PC-9 (cell line): ENCODE results near the gene PHACTR3. TPM values are rescaled to one million over a fixed set of nuclear protein-coding genes. Genes with fewer than 3 reads are reported as not detected.

ENCODE experiments used
- BruUV-seq: library from RNA; stranded (reverse); fragments of 400-500 nt; replicated peaks from 2 replicates; lab custom pipeline; 2021; lab: Mats Ljungman, UMichigan
- CTCF ChIA-PET: fragments of 300-600 bp; sonication (Branson Sonifier 250); formaldehyde crosslinking; loops from one replicate; lab custom pipeline; 2022; ENCODE audit warnings: antibody characterized with exemption; lab: Charles Lee
- POLR2A ChIA-PET: fragments of 300-600 bp; sonication (Branson Sonifier 250); formaldehyde crosslinking; loops from one replicate; lab custom pipeline; 2022; ENCODE audit warnings: antibody characterized with exemption; ENCODE audit not compliant: unreplicated experiment; lab: Charles Lee
- DNase-seq, 2 experiments: peaks; one replicate each; pipeline versions ENCODE4 v3.0.0 to v3.0.0-alpha.2; 2015 to 2022; ENCODE audit warnings: mixed read lengths in 1 of 2
- H2AFZ ChIP-seq: fragments of 200-600 bp; sonication (generic); 2 replicates; pipeline ENCODE4 v1.8.1; 2017; ENCODE audit warnings: antibody characterized with exemption
- H3F3A ChIP-seq: fragments of 200-600 bp; sonication (generic); 2 replicates; pipeline ENCODE4 v1.8.1; 2017; ENCODE audit warnings: antibody characterized with exemption, mild to moderate bottlenecking, low read depth; ENCODE audit not compliant: insufficient read depth
- H3K27ac ChIP-seq: fragments of 200-600 bp; sonication (generic); 2 replicates; pipeline ENCODE4 v1.6.1; 2016; ENCODE audit warnings: mixed run types
- H3K27me3 ChIP-seq: fragments of 200-600 bp; sonication (generic); 2 replicates; pipeline ENCODE4 v1.6.1; 2016; ENCODE audit warnings: low read depth, mixed run types; ENCODE audit not compliant: insufficient read depth
- H3K36me3 ChIP-seq: fragments of 200-600 bp; sonication (generic); 2 replicates; pipeline ENCODE4 v1.6.1; 2016; ENCODE audit warnings: low read depth, mixed run types
- H3K4me1 ChIP-seq: fragments of 200-600 bp; sonication (generic); replicated peaks from 2 replicates; pipeline ENCODE4 v1.6.1; 2016; ENCODE audit warnings: mixed run types; ENCODE audit not compliant: insufficient read depth
- H3K4me2 ChIP-seq: fragments of 200-600 bp; sonication (generic); 2 replicates; pipeline ENCODE4 v1.6.1; 2017; ENCODE audit warnings: mixed run types
- H3K4me3 ChIP-seq: fragments of 200-600 bp; sonication (generic); 2 replicates; pipeline ENCODE4 v1.6.1; 2016; ENCODE audit warnings: mixed run types
- H3K79me2 ChIP-seq: fragments of 200-600 bp; sonication (generic); 2 replicates; pipeline ENCODE4 v1.6.1; 2017; ENCODE audit warnings: low read depth, mixed run types
- H3K9me2 ChIP-seq: fragments of 200-600 bp; sonication (generic); 2 replicates; pipeline ENCODE4 v1.8.1; 2017; ENCODE audit warnings: mild to moderate bottlenecking; ENCODE audit not compliant: insufficient read depth
- H3K9me3 ChIP-seq: fragments of 200-600 bp; sonication (generic); 2 replicates; pipeline ENCODE4 v1.8.1; 2016; ENCODE audit warnings: low read depth; ENCODE audit not compliant: insufficient read depth
- H4K20me1 ChIP-seq: fragments of 200-600 bp; sonication (generic); 2 replicates; pipeline ENCODE4 v1.8.1; 2017; ENCODE audit not compliant: insufficient read depth
- CTCF ChIP-seq: fragments of 200-600 bp; sonication (generic); conservative IDR thresholded peaks from 2 replicates; pipeline ENCODE4 v1.6.1; 2017; ENCODE audit warnings: mixed run types, antibody characterized with exemption, mild to moderate bottlenecking, moderate library complexity
- EZH2 ChIP-seq: fragments of 200-600 bp; sonication (generic); IDR thresholded peaks from 2 replicates; pipeline ENCODE4 v1.8.0; 2017; ENCODE audit warnings: antibody characterized with exemption, low read depth
- intact Hi-C: fragments of 100-400 bp; cut with micrococcal nuclease; formaldehyde crosslinking; loops from one replicate; pipeline ENCODE4 v1.10.0; 2022; ENCODE audit not compliant: unreplicated experiment
- total RNA-seq: library from RNA; stranded (reverse); gene quantifications from 2 replicates; pipeline ENCODE4 v1.2.3, GENCODE V29; 2021

Gene PHACTR3
- total RNA-seq, 1 experiment from 2014 or later, result 0.41 TPM

GRCh38 chr20:59559863-59560262 is 44.5 kb upstream of the PHACTR3 start:
- DNase-seq, result no peak
- CTCF ChIA-PET, result no interaction called here
- intact Hi-C loops, result no loop called here

GRCh38 chr20:59560588-59561227 is 43.6 kb upstream of the PHACTR3 start:
- DNase-seq, result no peak
- BruUV-seq, result no TSS peak
- Histone ChIP-seq H3K27me3 (peaks cover 88% of the 10 kb centered on the region), H2AFZ (no peak overlapping the region), H3K4me3 (no peak overlapping the region), H3K79me2 (no peaks in the 10 kb centered on the region), H4K20me1 (no peaks in the 10 kb centered on the region), H3K27ac (no peak overlapping the region), H3K36me3 (no peaks in the 10 kb centered on the region), H3K9me3 (no peaks in the 10 kb centered on the region), H3F3A (no peaks in the 10 kb centered on the region), H3K4me2 (no peak overlapping the region), H3K9me2 (no peaks in the 10 kb centered on the region), H3K4me1 (no peaks in the 10 kb centered on the region)
- TF ChIP-seq EZH2 (no peak), CTCF (peak; percentile 71)
- CTCF ChIA-PET, result interaction anchor here (0.5 kb wide), 1 partner anchor 19 kb away, joined by 3 read pairs; no protein-coding TSS in a partner anchor
- intact Hi-C loops, result no loop called here
- POLR2A ChIA-PET, result no interaction called here

More at GRCh38 chr20:59559863-59560262, 44.5 kb upstream of the PHACTR3 start:
- no peaks in the 10 kb centered on the region for H3F3A ChIP-seq
- no peaks in the 10 kb centered on the region for H3K9me2 ChIP-seq
- H3K36me3 ChIP-seq, result no peaks in the 10 kb centered on the region
- no peaks in the 10 kb centered on the region for H3K9me3 ChIP-seq
- POLR2A ChIA-PET, result no interaction called here
- no peak overlapping the region for H2AFZ ChIP-seq
- BruUV-seq, result no TSS peak
- H3K27me3 ChIP-seq, result peaks cover 89% of the 10 kb centered on the region
- H4K20me1 ChIP-seq, result no peaks in the 10 kb centered on the region
- no peaks in the 10 kb centered on the region for H3K79me2 ChIP-seq
- no peak overlapping the region for H3K4me3 ChIP-seq
- H3K27ac ChIP-seq, result no peak overlapping the region
- H3K4me1 ChIP-seq, result no peaks in the 10 kb centered on the region
- no peak overlapping the region for H3K4me2 ChIP-seq
- no peak for TF ChIP-seq EZH2
- no peak for TF ChIP-seq CTCF

- Histone ChIP-seq H4K20me1 (no peaks in the 10 kb centered on the region), H3K9me2 (no peaks in the 10 kb centered on the region), H3K27me3 (peaks cover 88% of the 10 kb centered on the region), H3F3A (no peaks in the 10 kb centered on the region), H3K4me2 (no peak overlapping the region), H3K79me2 (no peaks in the 10 kb centered on the region), H3K4me3 (no peak overlapping the region), H3K4me1 (no peaks in the 10 kb centered on the region), H3K27ac (no peak overlapping the region), H3K9me3 (no peaks in the 10 kb centered on the region), H2AFZ (no peak overlapping the region), H3K36me3 (no peaks in the 10 kb centered on the region)
- CTCF ChIA-PET, result interaction anchor here (0.5 kb wide), 1 partner anchor 19 kb away, joined by 3 read pairs; no protein-coding TSS in a partner anchor
- no peak for DNase-seq
- POLR2A ChIA-PET, result no interaction called here
- no peak for TF ChIP-seq EZH2
- TF ChIP-seq CTCF, result no peak
- intact Hi-C loops, result no loop called here
- no TSS peak for BruUV-seq
Observed at GRCh38 chr20:59561228-59561605, 43.1 kb upstream of the PHACTR3 start.
